Measurements from ENCODE around the gene LRCH2. TPM values are rescaled to one million over a fixed set of nuclear protein-coding genes. Genes with fewer than 3 reads are reported as not detected.
A peak's percentile ranks its signal among the peaks of the same experiment; 100 is the strongest.

The LRCH2 gene
- total RNA-seq, 1 donor from 2014 or later = 3.1 TPM

DNA sequence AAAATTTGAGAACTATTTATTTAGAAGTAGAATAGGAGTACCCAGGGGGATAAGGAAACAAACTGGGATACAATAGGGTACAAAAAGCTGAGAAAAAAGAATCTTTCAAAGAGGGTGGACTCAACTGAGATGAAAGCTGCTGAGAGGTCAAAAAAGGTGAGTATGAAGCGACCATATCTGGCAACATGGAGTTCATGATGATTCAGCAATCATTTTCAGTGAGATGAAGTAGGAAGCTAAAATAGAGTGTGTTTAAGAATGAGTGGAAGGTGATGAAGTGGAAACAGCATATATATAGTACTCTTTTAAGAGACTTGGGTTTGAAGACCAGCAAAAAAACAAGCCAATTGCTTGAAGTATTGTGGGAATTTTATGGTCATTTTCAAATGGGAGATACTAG, 144.5 kb downstream of the LRCH2 start:
- Histone ChIP-seq H3K9me3 (ENCODE audit: control insufficient read depth in 3 of 3, low read length in 3 of 3) (no peaks in the 10 kb centered on the region), H3K27me3 (ENCODE audit: control insufficient read depth in 3 of 3, insufficient read depth in 3 of 3, low read length in 3 of 3) (no peaks in the 10 kb centered on the region), H3K27ac (ENCODE audit: low read depth, low read length) (no peak overlapping the region), H3K4me3 (ENCODE audit: low read length in 3 of 3) (no peak overlapping the region), H3K4me1 (ENCODE audit: control insufficient read depth in 3 of 3, insufficient read depth in 3 of 3, low read length in 3 of 3) (no peaks in the 10 kb centered on the region), H3K36me3 (ENCODE audit: control insufficient read depth in 3 of 3, insufficient read depth in 3 of 3, low read length in 3 of 3) (no peaks in the 10 kb centered on the region), H3K9ac (ENCODE audit: low read depth in 1 of 3, low read length in 3 of 3) (no peak overlapping the region)

DNA sequence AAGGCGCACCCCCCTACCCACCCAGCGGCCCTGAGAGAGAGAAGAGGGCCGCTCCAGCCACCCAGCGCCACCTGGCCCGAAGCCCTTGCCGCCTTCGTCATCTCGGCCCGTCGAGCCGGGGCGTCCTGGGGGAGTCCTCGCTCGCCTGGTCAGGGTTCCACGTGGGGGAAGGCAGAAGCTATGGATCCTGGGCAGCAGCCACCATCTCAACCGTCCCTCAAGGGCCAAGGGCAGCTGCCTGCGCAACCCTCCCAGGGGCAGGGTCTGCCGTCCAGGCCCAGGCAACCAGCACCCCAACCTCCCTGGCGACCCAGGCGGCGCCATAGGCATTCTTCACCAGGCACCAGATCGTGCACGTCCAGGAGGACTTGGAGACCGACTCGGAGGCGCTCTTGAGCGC, 165.0 kb downstream of the LRCH2 start:
- Histone ChIP-seq H3K4me1 (ENCODE audit: control insufficient read depth in 3 of 3, insufficient read depth in 3 of 3, low read length in 3 of 3) (no peaks in the 10 kb centered on the region), H3K4me3 (ENCODE audit: low read length in 3 of 3) (no peak overlapping the region), H3K27ac (ENCODE audit: low read depth, low read length) (no peak overlapping the region), H3K9ac (ENCODE audit: low read depth in 1 of 3, low read length in 3 of 3) (no peak overlapping the region), H3K27me3 (ENCODE audit: control insufficient read depth in 3 of 3, insufficient read depth in 3 of 3, low read length in 3 of 3) (peaks cover 0 to 6% (median 0%) of the 10 kb centered on the region in 3 donors), H3K9me3 (ENCODE audit: control insufficient read depth in 3 of 3, low read length in 3 of 3) (no peaks in the 10 kb centered on the region), H3K36me3 (ENCODE audit: control insufficient read depth in 3 of 3, insufficient read depth in 3 of 3, low read length in 3 of 3) (no peaks in the 10 kb centered on the region)

DNA sequence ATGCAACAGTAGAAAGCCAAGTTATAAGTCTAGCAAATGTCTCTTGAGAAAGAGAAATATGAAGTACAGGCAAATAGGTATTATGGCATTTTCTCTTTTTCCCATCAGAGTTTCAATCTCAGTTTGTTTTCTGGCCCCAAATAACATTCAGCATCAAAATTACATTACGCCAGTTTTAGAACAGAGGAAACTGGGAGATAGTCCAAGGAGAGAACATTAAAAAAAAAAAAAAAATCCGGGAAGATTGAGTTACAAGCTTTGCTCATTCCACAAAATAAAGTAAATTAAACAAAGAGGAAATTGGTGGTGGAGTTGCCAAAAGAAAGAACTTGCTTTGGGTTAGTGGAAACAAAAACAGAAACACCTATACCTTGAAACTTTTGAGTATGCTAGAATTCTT, 166.1 kb downstream of the LRCH2 start:
- Histone ChIP-seq H3K27me3 (ENCODE audit: control insufficient read depth in 3 of 3, insufficient read depth in 3 of 3, low read length in 3 of 3) (peaks cover 0 to 6% (median 0%) of the 10 kb centered on the region in 3 donors), H3K9me3 (ENCODE audit: control insufficient read depth in 3 of 3, low read length in 3 of 3) (no peaks in the 10 kb centered on the region), H3K4me3 (ENCODE audit: low read length in 3 of 3) (no peak overlapping the region), H3K27ac (ENCODE audit: low read depth, low read length) (no peak overlapping the region), H3K4me1 (ENCODE audit: control insufficient read depth in 3 of 3, insufficient read depth in 3 of 3, low read length in 3 of 3) (no peaks in the 10 kb centered on the region), H3K9ac (ENCODE audit: low read depth in 1 of 3, low read length in 3 of 3) (no peak overlapping the region), H3K36me3 (ENCODE audit: control insufficient read depth in 3 of 3, insufficient read depth in 3 of 3, low read length in 3 of 3) (no peaks in the 10 kb centered on the region)

DNA sequence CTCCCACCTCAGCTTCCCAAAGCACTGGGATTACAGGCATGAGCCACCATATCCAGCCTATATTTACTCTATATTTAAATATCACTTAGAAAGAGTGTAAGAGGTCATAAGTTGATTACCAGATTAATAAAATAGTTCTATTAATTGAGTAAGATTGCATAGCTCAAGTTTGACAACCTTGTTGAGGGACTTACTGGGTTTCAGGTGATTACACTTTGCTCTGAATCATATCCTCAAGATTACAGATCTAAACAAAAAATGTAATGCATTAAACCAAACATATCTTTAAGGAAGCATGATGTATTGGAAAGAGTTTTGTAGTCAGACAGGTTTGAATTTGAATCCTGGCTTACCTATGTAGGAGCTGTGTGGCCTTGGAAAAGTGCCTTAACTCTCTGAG, 168.6 kb downstream of the LRCH2 start:
- Histone ChIP-seq H3K4me3 (ENCODE audit: low read length in 3 of 3) (no peak overlapping the region), H3K4me1 (ENCODE audit: control insufficient read depth in 3 of 3, insufficient read depth in 3 of 3, low read length in 3 of 3) (no peaks in the 10 kb centered on the region), H3K27me3 (ENCODE audit: control insufficient read depth in 3 of 3, insufficient read depth in 3 of 3, low read length in 3 of 3) (peaks cover 0 to 6% (median 0%) of the 10 kb centered on the region in 3 donors), H3K9ac (ENCODE audit: low read depth in 1 of 3, low read length in 3 of 3) (no peak overlapping the region), H3K27ac (ENCODE audit: low read depth, low read length) (no peak overlapping the region), H3K36me3 (ENCODE audit: control insufficient read depth in 3 of 3, insufficient read depth in 3 of 3, low read length in 3 of 3) (no peaks in the 10 kb centered on the region), H3K9me3 (ENCODE audit: control insufficient read depth in 3 of 3, low read length in 3 of 3) (peaks cover 0 to 3% (median 0%) of the 10 kb centered on the region in 3 donors)

Small RNAs within 50 kb of the gene (small RNA-seq; reads per million reads assigned to genes)
- gene RF00019 = not detected
- 10.1 reads per million, percentile 92 among the genes with 10 or more reads in this experiment for gene SNORA35B

Other genes with a start within 250 kb of the LRCH2 start
- 1.0 TPM for gene IL13RA2, start 216.5 kb downstream of the LRCH2 start, total RNA-seq
- gene RBMXL3, start 44.7 kb downstream of the LRCH2 start, total RNA-seq = not detected
- not detected for gene LUZP4, start 55.6 kb upstream of the LRCH2 start, total RNA-seq